ENCODE data around the gene REEP3. TPM values are rescaled to one million over a fixed set of nuclear protein-coding genes. Genes with fewer than 3 reads are reported as not detected.

REEP3 gene
- polyA plus RNA-seq, 1 donor from 2014 or later: 6.9 TPM

DNA sequence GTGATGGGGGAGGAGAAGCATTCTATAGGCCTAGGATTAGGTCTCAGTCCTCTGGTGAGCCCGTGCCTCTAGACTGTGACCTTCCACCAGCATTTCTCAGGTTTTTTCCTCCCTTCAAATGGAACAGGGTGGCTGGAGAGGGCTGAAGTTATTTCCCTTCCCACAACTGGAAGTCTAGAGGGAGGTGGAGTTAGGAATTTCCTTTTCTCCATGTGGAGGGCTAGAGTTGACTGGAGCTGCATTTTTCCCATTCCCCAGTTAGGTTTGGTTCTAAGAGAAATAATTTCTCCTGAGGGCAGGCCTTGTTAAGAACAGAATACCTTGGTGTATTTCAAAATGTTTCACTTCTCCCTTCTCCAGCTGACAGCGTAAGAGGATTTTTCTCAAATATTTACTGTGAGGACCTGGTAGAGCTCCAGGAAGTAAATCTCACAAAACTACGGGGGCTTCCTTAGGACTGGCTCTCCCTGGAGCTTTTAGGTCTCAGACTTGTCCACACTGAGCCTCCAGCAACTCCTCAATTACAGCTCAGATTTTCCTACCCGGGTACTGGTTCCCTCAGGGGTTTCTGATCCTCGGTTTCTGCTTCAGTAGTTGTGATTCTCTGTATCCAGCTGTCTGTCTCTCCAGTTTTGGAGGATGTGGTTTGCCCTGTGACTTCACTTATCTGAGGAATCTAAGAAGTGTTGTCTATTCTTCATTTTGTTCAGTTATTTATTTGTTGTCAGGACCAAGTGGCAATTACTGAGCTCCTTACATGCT, 6.0 kb upstream of the REEP3 start:
- Histone ChIP-seq H3K79me2 (replicated peaks; ENCODE audit: insufficient read depth, low read length) (peaks cover 98% of the 10 kb centered on the region), H3K4me2 (ENCODE audit: low read length) (no peak overlapping the region)

DNA sequence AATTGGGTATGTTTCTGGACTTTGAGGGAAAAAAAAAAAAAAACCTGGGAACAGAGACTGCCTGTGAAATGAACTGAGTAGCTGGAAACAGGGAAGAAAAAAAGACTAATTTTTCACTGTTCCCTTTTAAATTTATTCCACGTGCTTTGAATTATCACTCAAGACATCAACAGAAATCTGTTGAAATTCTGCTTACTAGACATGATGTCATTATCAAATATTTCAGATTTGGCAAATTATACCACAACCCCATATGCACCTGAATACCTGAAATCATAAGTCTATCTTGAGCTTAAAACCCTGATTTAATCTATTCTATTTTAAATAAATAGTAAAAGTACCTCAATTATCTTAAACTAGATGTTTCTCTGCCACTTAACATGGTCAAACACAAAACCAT, 5.0 kb upstream of the REEP3 start:
- Histone ChIP-seq H3K9me2 (ENCODE audit: insufficient read depth, low read length) (no peaks in the 10 kb centered on the region), H3K4me3 (ENCODE audit: low read length) (no peak overlapping the region), H3K27me3 (ENCODE audit: insufficient read depth, low read depth, low read length) (no peaks in the 10 kb centered on the region), H3K9me3 (ENCODE audit: low read length) (no peaks in the 10 kb centered on the region), H2AFZ (ENCODE audit: low read depth, low read length) (no peak overlapping the region), H3K9ac (ENCODE audit: low read length) (no peak overlapping the region), H4K20me1 (ENCODE audit: insufficient read depth) (no peaks in the 10 kb centered on the region), H3F3A (ENCODE audit: insufficient read depth, low read length, poor library complexity, severe bottlenecking) (peaks cover 6% of the 10 kb centered on the region), H3K27ac (ENCODE audit: low read length) (no peak overlapping the region), H3K36me3 (ENCODE audit: insufficient read depth, low read length) (no peaks in the 10 kb centered on the region), H3K4me2 (ENCODE audit: low read length) (no peak overlapping the region), H3K79me2 (replicated peaks; ENCODE audit: insufficient read depth, low read length) (peaks cover 92% of the 10 kb centered on the region)
- TF ChIP-seq, protein P1, sequence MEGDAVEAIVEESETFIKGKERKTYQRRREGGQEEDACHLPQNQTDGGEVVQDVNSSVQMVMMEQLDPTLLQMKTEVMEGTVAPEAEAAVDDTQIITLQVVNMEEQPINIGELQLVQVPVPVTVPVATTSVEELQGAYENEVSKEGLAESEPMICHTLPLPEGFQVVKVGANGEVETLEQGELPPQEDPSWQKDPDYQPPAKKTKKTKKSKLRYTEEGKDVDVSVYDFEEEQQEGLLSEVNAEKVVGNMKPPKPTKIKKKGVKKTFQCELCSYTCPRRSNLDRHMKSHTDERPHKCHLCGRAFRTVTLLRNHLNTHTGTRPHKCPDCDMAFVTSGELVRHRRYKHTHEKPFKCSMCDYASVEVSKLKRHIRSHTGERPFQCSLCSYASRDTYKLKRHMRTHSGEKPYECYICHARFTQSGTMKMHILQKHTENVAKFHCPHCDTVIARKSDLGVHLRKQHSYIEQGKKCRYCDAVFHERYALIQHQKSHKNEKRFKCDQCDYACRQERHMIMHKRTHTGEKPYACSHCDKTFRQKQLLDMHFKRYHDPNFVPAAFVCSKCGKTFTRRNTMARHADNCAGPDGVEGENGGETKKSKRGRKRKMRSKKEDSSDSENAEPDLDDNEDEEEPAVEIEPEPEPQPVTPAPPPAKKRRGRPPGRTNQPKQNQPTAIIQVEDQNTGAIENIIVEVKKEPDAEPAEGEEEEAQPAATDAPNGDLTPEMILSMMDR (IDR thresholded peaks at IDR 0.05; ENCODE audit: poor library complexity, severe bottlenecking): no peak
- TF ChIP-seq EZH2 (IDR thresholded peaks at IDR 0.05; ENCODE audit: borderline replicate concordance, insufficient read depth, low read length, poor library complexity, severe bottlenecking): no peak
- no peak for TF ChIP-seq EP300 (conservative IDR thresholded peaks at IDR 0.05; ENCODE audit: poor library complexity, severe bottlenecking)
- no peak for TF ChIP-seq SMC3 (conservative IDR thresholded peaks at IDR 0.05; ENCODE audit: poor library complexity)
- no peak for TF ChIP-seq TAF1 (IDR thresholded peaks at IDR 0.05; ENCODE audit: low read depth)
- TF ChIP-seq, protein P2, sequence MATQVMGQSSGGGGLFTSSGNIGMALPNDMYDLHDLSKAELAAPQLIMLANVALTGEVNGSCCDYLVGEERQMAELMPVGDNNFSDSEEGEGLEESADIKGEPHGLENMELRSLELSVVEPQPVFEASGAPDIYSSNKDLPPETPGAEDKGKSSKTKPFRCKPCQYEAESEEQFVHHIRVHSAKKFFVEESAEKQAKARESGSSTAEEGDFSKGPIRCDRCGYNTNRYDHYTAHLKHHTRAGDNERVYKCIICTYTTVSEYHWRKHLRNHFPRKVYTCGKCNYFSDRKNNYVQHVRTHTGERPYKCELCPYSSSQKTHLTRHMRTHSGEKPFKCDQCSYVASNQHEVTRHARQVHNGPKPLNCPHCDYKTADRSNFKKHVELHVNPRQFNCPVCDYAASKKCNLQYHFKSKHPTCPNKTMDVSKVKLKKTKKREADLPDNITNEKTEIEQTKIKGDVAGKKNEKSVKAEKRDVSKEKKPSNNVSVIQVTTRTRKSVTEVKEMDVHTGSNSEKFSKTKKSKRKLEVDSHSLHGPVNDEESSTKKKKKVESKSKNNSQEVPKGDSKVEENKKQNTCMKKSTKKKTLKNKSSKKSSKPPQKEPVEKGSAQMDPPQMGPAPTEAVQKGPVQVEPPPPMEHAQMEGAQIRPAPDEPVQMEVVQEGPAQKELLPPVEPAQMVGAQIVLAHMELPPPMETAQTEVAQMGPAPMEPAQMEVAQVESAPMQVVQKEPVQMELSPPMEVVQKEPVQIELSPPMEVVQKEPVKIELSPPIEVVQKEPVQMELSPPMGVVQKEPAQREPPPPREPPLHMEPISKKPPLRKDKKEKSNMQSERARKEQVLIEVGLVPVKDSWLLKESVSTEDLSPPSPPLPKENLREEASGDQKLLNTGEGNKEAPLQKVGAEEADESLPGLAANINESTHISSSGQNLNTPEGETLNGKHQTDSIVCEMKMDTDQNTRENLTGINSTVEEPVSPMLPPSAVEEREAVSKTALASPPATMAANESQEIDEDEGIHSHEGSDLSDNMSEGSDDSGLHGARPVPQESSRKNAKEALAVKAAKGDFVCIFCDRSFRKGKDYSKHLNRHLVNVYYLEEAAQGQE (IDR thresholded peaks at IDR 0.05; ENCODE audit: borderline replicate concordance): no peak
- no peak for TF ChIP-seq RAD21 (conservative IDR thresholded peaks at IDR 0.05)
- no peak for TF ChIP-seq POLR2AphosphoS5 (IDR thresholded peaks at IDR 0.05)
- TF ChIP-seq MXI1 (conservative IDR thresholded peaks at IDR 0.05; ENCODE audit: poor library complexity, severe bottlenecking): no peak

More for the DNA sequence above, 6.0 kb upstream of the REEP3 start:
- Histone ChIP-seq H3K4me3 (ENCODE audit: low read length) (no peak overlapping the region), H3K9me2 (ENCODE audit: insufficient read depth, low read length) (no peaks in the 10 kb centered on the region), H3K27ac (ENCODE audit: low read length) (no peak overlapping the region), H2AFZ (ENCODE audit: low read depth, low read length) (no peak overlapping the region), H4K20me1 (ENCODE audit: insufficient read depth) (no peaks in the 10 kb centered on the region), H3K9ac (ENCODE audit: low read length) (no peak overlapping the region), H3K9me3 (ENCODE audit: low read length) (no peaks in the 10 kb centered on the region), H3F3A (ENCODE audit: insufficient read depth, low read length, poor library complexity, severe bottlenecking) (peaks cover 1% of the 10 kb centered on the region), H3K36me3 (ENCODE audit: insufficient read depth, low read length) (no peaks in the 10 kb centered on the region), H3K27me3 (ENCODE audit: insufficient read depth, low read depth, low read length) (no peaks in the 10 kb centered on the region)
- no peak for TF ChIP-seq SMC3 (conservative IDR thresholded peaks at IDR 0.05; ENCODE audit: poor library complexity)
- TF ChIP-seq, protein P1 (IDR thresholded peaks at IDR 0.05; ENCODE audit: poor library complexity, severe bottlenecking): no peak
- TF ChIP-seq, protein P2 (IDR thresholded peaks at IDR 0.05; ENCODE audit: borderline replicate concordance): no peak
- no peak for TF ChIP-seq POLR2AphosphoS5 (IDR thresholded peaks at IDR 0.05)
- no peak for TF ChIP-seq EZH2 (IDR thresholded peaks at IDR 0.05; ENCODE audit: borderline replicate concordance, insufficient read depth, low read length, poor library complexity, severe bottlenecking)
- TF ChIP-seq RAD21 (conservative IDR thresholded peaks at IDR 0.05): no peak
